Urinary bladder (tissue), 4 donors: ENCODE measurements around the gene VPS11. TPM values are rescaled to one million over a fixed set of nuclear protein-coding genes. Genes with fewer than 3 reads are reported as not detected.

Experiments used
- DNase-seq: peaks from one replicate; pipeline ENCODE4 v3.0.0-alpha.2; 2015; ENCODE audit errors: extremely low spot score
- H3K27ac ChIP-seq: one replicate; pipeline ENCODE4 v1.5.1; 2013; ENCODE audit warnings: low read depth, mild to moderate bottlenecking, moderate library complexity
- H3K36me3 ChIP-seq: one replicate; pipeline ENCODE4 v1.6.1; 2013; ENCODE audit warnings: mild to moderate bottlenecking, moderate library complexity; ENCODE audit not compliant: insufficient read depth
- H3K4me1 ChIP-seq: one replicate; pipeline ENCODE4 v1.6.1; 2013; ENCODE audit warnings: mild to moderate bottlenecking, moderate library complexity; ENCODE audit not compliant: insufficient read depth
- H3K4me3 ChIP-seq: one replicate; pipeline ENCODE4 v1.5.1; 2013; ENCODE audit warnings: low read depth, low read length
- whole genome bisulfite sequencing: extraction: QIAGEN DNeasy Blood & Tissue Kit; methylation state at CpG from one replicate; pipeline ENCODE4 v1.1.7; 2013; 5-methylcytosine and 5-hydroxymethylcytosine counted together
- polyA plus RNA-seq: library from polyadenylated mRNA; stranded (reverse); fragments of 200-250 nt; gene quantifications from one replicate; pipeline ENCODE4 v1.2.3, GENCODE V29; 2013
- total RNA-seq: library from RNA; depleted of rRNA; stranded (reverse); fragments of >200 nt; gene quantifications from one replicate; pipeline ENCODE4 v1.2.3, GENCODE V29; 2014
- donor health status: healthy with polysubstance abuse.
- donor health status: healthy.

The VPS11 gene
- total and polyA plus RNA-seq, 2 donors, result 20.2 to 41.9 TPM

DNA sequence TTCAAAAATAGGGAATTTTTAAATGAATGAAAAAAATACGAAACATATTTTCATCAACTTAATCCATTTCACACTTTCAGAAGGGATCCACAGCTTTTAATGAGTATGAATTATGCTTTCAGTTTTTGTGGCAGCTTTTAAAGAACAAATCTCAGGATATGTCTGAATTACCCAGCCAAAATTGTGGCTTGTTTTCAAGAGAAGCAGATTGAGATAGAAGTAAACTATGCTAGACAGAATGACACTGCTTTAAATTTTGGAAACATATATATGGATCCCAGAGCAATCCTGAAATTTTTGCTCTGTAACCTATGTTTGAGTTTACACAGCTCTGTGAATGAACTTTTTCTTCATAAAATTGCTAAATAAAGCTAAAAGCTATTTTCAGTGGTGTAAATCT is 51.3 kb downstream of the VPS11 start:
- no peak overlapping the region for H3K4me3 ChIP-seq
- H3K4me1 ChIP-seq, result peaks cover 2% of the 10 kb centered on the region
- 96% methylated on average over 1 of the region's 1 CpG for WGBS
- no peaks in the 10 kb centered on the region for H3K36me3 ChIP-seq
- no peak overlapping the region for H3K27ac ChIP-seq
- no peak for DNase-seq

DNA sequence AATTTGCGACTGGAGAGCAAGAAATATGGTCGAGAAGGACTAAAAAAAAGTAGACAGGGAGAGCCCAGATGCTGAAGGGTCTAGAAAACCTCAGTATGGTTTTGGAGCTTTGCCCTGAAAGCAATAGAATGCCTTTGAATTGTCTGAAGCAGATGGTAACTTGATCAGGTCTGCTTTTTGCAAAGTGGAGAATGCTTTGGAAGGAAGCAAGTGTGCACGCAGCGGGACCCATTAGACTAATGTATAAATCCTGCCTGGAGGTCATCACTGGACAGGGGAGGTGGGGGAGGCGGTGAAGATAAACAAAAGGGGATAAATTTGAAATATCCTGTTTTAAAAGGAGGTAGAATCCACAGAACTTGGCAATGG is 53.0 kb downstream of the VPS11 start:
- Histone ChIP-seq H3K4me3 (peak overlapping the region; percentile 42), H3K36me3 (no peaks in the 10 kb centered on the region), H3K27ac (no peak overlapping the region), H3K4me1 (peaks cover 2% of the 10 kb centered on the region)
- WGBS, result 12% methylated on average over 5 of the region's 5 CpGs
- peak; percentile 23 for DNase-seq

DNA sequence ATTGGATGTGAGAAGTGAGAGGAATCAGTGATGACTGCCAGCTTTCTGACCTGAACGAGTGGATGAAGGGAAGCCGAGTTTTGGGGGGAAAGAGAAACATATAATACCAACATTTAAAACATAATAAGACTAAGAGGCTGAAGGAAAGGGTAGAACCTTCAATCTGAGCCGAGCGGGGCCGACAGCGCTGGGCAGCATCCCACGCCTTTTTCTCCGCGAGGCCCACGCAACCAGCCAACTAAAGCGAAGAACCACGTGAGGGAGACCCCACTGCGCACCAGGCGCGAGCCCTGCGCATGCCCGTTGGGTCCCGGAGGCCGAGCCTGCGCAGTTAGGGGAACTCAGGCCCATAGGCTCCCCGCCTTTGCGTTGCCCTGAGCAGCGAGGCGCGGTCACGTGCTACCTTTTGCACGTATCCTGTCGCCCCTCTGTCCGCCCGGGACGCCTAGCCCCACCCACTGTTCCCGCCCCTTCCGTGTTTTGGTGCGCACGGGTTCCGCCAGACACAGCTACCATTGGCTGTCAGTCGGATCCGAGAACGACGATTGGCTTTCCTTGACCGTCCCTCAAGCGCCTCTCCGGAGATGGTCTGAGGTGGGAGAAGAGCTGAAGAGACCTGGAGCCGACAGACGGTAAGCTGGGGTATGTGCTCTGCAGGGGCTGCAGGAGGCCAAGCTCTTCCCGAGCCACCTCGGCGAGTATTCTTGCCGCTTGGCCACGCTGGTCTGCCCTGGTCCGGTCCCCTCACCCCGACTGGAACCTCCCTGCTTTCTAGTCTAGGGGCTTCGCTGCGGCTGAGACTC is 53.6 kb downstream of the VPS11 start, which contains the start of gene HINFP:
HINFP (plus strand) TSS at position 573 of the 803 bp plus-strand sequence. CDS start 5,365 bp downstream, outside the sequence.
- DNase-seq, result peak; percentile 95
- Histone ChIP-seq H3K36me3 (no peaks in the 10 kb centered on the region), H3K4me3 (peak within 1 kb of the TSS; percentile 60), H3K4me1 (peaks cover 2% of the 10 kb centered on the region), H3K27ac (peak within 1 kb of the TSS; percentile 84)
- under 1% methylated on average over 54 of the region's 54 CpGs for WGBS

DNA sequence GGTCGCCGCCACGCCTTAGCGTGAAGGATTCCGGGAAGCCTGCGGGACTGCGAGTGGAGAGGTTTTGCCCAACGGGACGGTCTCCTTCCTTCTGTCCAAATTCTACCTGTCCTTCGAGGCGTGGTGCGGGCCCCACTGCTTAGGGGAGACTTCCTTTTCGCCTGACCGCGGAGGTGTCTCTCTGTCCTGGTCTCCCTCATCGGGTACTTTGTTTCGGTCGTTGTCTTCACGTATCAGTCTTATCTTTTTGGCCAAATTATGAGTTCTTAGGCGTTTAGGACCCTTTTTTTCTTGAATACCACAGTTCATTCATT is 54.1 kb downstream of the VPS11 start:
- Histone ChIP-seq H3K36me3 (no peaks in the 10 kb centered on the region), H3K4me3 (peak overlapping the region; percentile 60), H3K4me1 (peaks cover 2% of the 10 kb centered on the region), H3K27ac (no peak overlapping the region)
- WGBS, result under 1% methylated on average over 20 of the region's 20 CpGs
- DNase-seq, result no peak

DNA sequence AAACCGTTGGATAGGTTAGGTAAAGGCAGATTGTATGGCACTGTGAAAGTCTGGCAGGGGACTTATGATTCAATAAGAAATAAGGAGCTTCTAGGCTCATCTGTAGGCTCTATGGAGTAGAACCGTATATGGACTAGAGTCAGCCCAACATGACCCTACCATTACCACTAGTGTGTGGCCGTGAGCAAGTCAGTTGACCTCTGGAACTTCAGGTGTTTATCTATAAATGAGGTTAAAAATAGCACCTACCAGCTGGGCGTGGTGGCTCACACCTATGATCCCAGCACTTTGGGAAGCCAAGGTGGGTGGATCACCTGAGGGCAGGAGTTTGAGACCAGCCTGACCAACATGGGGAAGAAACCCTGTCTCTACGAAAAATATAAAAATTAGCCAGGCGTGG is 58.2 kb downstream of the VPS11 start:
- no peak for DNase-seq
- peaks cover 2% of the 10 kb centered on the region for H3K4me1 ChIP-seq
- H3K36me3 ChIP-seq, result no peaks in the 10 kb centered on the region
- WGBS, result 91% methylated on average over 6 of the region's 6 CpGs
- H3K4me3 ChIP-seq, result no peak overlapping the region
- H3K27ac ChIP-seq, result no peak overlapping the region

- Histone ChIP-seq H3K27ac (no peak overlapping the region), H3K36me3 (no peaks in the 10 kb centered on the region), H3K4me3 (no peak overlapping the region), H3K4me1 (peaks cover 2% of the 10 kb centered on the region)
- WGBS, result 59% methylated on average over 5 of the region's 5 CpGs
- no peak for DNase-seq
Observed at GRCh38 chr11:119126675-119127268, 59.2 kb downstream of the VPS11 start.

GRCh38 chr11:119130662-119131061 is 63.0 kb downstream of the VPS11 start:
- Histone ChIP-seq H3K4me3 (no peak overlapping the region), H3K27ac (no peak overlapping the region), H3K36me3 (peaks cover 2% of the 10 kb centered on the region), H3K4me1 (no peaks in the 10 kb centered on the region)
- DNase-seq, result no peak
- WGBS, result 64% methylated on average over 3 of the region's 3 CpGs

Other genes starting within 250 kb of the VPS11 start
- not detected for gene CXCR5, start 183.9 kb upstream of the VPS11 start, total RNA-seq
- 0.38 TPM for gene CXCR5, start 183.9 kb upstream of the VPS11 start, polyA plus RNA-seq
- 15.1 TPM for gene BCL9L, start 141.9 kb upstream of the VPS11 start, total RNA-seq
- gene BCL9L, start 141.9 kb upstream of the VPS11 start, polyA plus RNA-seq, result 48.1 TPM
- 38.2 TPM for gene UPK2, start 111.5 kb upstream of the VPS11 start, total RNA-seq
- gene UPK2, start 111.5 kb upstream of the VPS11 start, polyA plus RNA-seq, result 33.8 TPM
- not detected for gene FOXR1, start 96.1 kb upstream of the VPS11 start, total RNA-seq
- not detected for gene FOXR1, start 96.1 kb upstream of the VPS11 start, polyA plus RNA-seq
- 34.3 TPM for gene CENATAC, start 69.7 kb upstream of the VPS11 start, total RNA-seq
- 12.8 TPM for gene CENATAC, start 69.7 kb upstream of the VPS11 start, polyA plus RNA-seq
- 904 TPM for gene RPS25, start 49.5 kb upstream of the VPS11 start, total RNA-seq
- gene RPS25, start 49.5 kb upstream of the VPS11 start, polyA plus RNA-seq, result 1,476 TPM
- gene TRAPPC4, start 49.1 kb upstream of the VPS11 start, total RNA-seq, result 40.6 TPM
- 59.3 TPM for gene TRAPPC4, start 49.1 kb upstream of the VPS11 start, polyA plus RNA-seq
- 5.2 TPM for gene SLC37A4, start 36.9 kb upstream of the VPS11 start, total RNA-seq
- 9.8 TPM for gene SLC37A4, start 36.9 kb upstream of the VPS11 start, polyA plus RNA-seq
- 32.4 TPM for gene HYOU1, start 10.6 kb upstream of the VPS11 start, total RNA-seq
- gene HYOU1, start 10.6 kb upstream of the VPS11 start, polyA plus RNA-seq, result 43.8 TPM
- gene HMBS, start 17.1 kb downstream of the VPS11 start, total RNA-seq, result 6.5 TPM
- 19.0 TPM for gene HMBS, start 17.1 kb downstream of the VPS11 start, polyA plus RNA-seq
- 12.1 TPM for gene DPAGT1, start 34.0 kb downstream of the VPS11 start, total RNA-seq
- 29.1 TPM for gene DPAGT1, start 34.0 kb downstream of the VPS11 start, polyA plus RNA-seq
- 3.4 TPM for gene C2CD2L, start 39.5 kb downstream of the VPS11 start, total RNA-seq
- gene C2CD2L, start 39.5 kb downstream of the VPS11 start, polyA plus RNA-seq, result 9.8 TPM
- 16.5 TPM for gene HINFP, start 53.8 kb downstream of the VPS11 start, total RNA-seq
- gene HINFP, start 53.8 kb downstream of the VPS11 start, polyA plus RNA-seq, result 17.6 TPM
- 0.95 TPM for gene ABCG4, start 81.2 kb downstream of the VPS11 start, total RNA-seq
- 0.18 TPM for gene ABCG4, start 81.2 kb downstream of the VPS11 start, polyA plus RNA-seq
- gene NLRX1, start 100.9 kb downstream of the VPS11 start, total RNA-seq, result 11.7 TPM
- 24.3 TPM for gene NLRX1, start 100.9 kb downstream of the VPS11 start, polyA plus RNA-seq
- gene NHERF4, start 117.7 kb downstream of the VPS11 start, total RNA-seq, result 0.74 TPM
- gene NHERF4, start 117.7 kb downstream of the VPS11 start, polyA plus RNA-seq, result 0.28 TPM
- 15.5 TPM for gene CBL, start 138.5 kb downstream of the VPS11 start, total RNA-seq
- gene CBL, start 138.5 kb downstream of the VPS11 start, polyA plus RNA-seq, result 8.0 TPM
- 154 TPM for gene MCAM, start 249.3 kb downstream of the VPS11 start, total RNA-seq
- 451 TPM for gene MCAM, start 249.3 kb downstream of the VPS11 start, polyA plus RNA-seq